ENCODE measurements around the gene MGAT1.

- no peak for TF ChIP-seq TAF1 (IDR thresholded peaks at IDR 0.05; ENCODE audit: low read depth, low read length)
- TF ChIP-seq POLR2A (IDR thresholded peaks at IDR 0.05; ENCODE audit: low read depth, low read length) = no peak
- no peak for TF ChIP-seq POLR2AphosphoS5 (IDR thresholded peaks at IDR 0.05; ENCODE audit: low read depth, low read length)
- no peak for TF ChIP-seq SPI1 (IDR thresholded peaks at IDR 0.05; ENCODE audit: low read depth, low read length)
- TF ChIP-seq PAX5 (IDR thresholded peaks at IDR 0.05; ENCODE audit: insufficient read depth, low read length, severe bottlenecking) = no peak
- no peak for TF ChIP-seq POU2F2 (IDR thresholded peaks at IDR 0.05; ENCODE audit: low read depth, low read length)
Observed at GRCh38 chr5:180771839-180772238, 30.8 kb downstream of the MGAT1 start.
